Hepatocyte (in vitro differentiated cells): ENCODE results near the gene EPHA6.

Source experiments
- CTCF ChIP-seq: fragments of 200-600 bp; sonication (generic); IDR thresholded peaks from 2 replicates; pipeline ENCODE4 v1.5.1; 2016; ENCODE audit warnings: antibody characterized with exemption, mild to moderate bottlenecking; ENCODE audit not compliant: poor library complexity
- EZH2 ChIP-seq: fragments of 200-600 bp; sonication (generic); IDR thresholded peaks from 2 replicates; pipeline ENCODE4 v1.6.1; 2016; ENCODE audit warnings: antibody characterized with exemption, mild to moderate bottlenecking, borderline replicate concordance
- EZH2phosphoT487 ChIP-seq: fragments of 200-600 bp; sonication (generic); IDR thresholded peaks from one replicate; pipeline ENCODE4 v1.6.1; 2018; ENCODE audit warnings: antibody characterized with exemption, mild to moderate bottlenecking, low read depth, moderate library complexity; ENCODE audit not compliant: unreplicated experiment, severe bottlenecking

- TF ChIP-seq CTCF (no peak), EZH2phosphoT487 (no peak), EZH2 (no peak)
Measured at GRCh38 chr3:97201814-97202213, 387.4 kb downstream of the EPHA6 start.
